ENCODE measurements around the gene SLC22A14. TPM values are rescaled to one million over a fixed set of nuclear protein-coding genes. Genes with fewer than 3 reads are reported as not detected.

The SLC22A14 gene
- total and polyA plus RNA-seq, 10 of the 15 experiments (the other 5 are each of a cell fraction or from before 2014, with no cell fraction given) = not detected

- Histone ChIP-seq H3K79me2 (ENCODE audit: control insufficient read depth, insufficient read depth, low read length) (no peaks in the 10 kb centered on the region), H2AFZ (ENCODE audit: control insufficient read depth, low read depth, low read length) (peak overlapping the region; percentile 68), H3K27me3 (replicated peaks in 1 of 2; ENCODE audit: control insufficient read depth in 2 of 2, insufficient read depth in 2 of 2, low read length in 1 of 2) (no peaks in the 10 kb centered on the region), H3K9ac (ENCODE audit: control insufficient read depth, insufficient read depth, low read length) (no peak overlapping the region), H3K9me3 (replicated peaks; ENCODE audit: control insufficient read depth, insufficient read depth, low read length) (no peaks in the 10 kb centered on the region; the same call in 2 of the 3 replicates), H3K4me2 (ENCODE audit: control insufficient read depth, insufficient read depth) (no peak overlapping the region; the same call in 1 of the 2 replicates), H3K36me3 (ENCODE audit: control insufficient read depth in 2 of 2, insufficient read depth in 2 of 2, low read length in 1 of 2) (no peaks in the 10 kb centered on the region), H3K4me3 (no peak overlapping the region), H4K20me1 (ENCODE audit: control insufficient read depth, insufficient read depth) (no peaks in the 10 kb centered on the region), H3K4me1 (ENCODE audit: control insufficient read depth, insufficient read depth, low read length) (peaks cover 14% of the 10 kb centered on the region), H3K27ac (ENCODE audit: control insufficient read depth, insufficient read depth) (no peak overlapping the region)
- in situ Hi-C loops (cut with MboI) = no loop called here
- BruUV-seq (replicated peaks) = no TSS peak
- SMC1A ChIA-PET (ENCODE audit: uncharacterized antibody, unreplicated experiment) = interaction anchor here (0.9 to 1.4 kb wide), 3 partner anchors 32 to 78 kb away, joined by 3 to 5 read pairs (median 3); partner anchors contain the start of gene XYLB
- TF ChIP-seq SUZ12 (IDR thresholded peaks at IDR 0.05; ENCODE audit: unreplicated experiment) = no peak
- no peak for TF ChIP-seq ZZZ3 (IDR thresholded peaks at IDR 0.05; ENCODE audit: control insufficient read depth, insufficient read length, low read depth)
- peak; percentile 73; the same call in 1 of the 2 replicates for TF ChIP-seq SPI1 (IDR thresholded peaks at IDR 0.05; ENCODE audit: borderline replicate concordance, insufficient read depth, low read depth, low read length)
- TF ChIP-seq IRF4 (IDR thresholded peaks at IDR 0.05; ENCODE audit: low read depth, low read length) = no peak
- TF ChIP-seq MTA2 (IDR thresholded peaks at IDR 0.05; ENCODE audit: low read depth) = no peak
- TF ChIP-seq ZNF592 (IDR thresholded peaks at IDR 0.05) = no peak
- peak; percentile 61 for FAIRE-seq
- CTCF ChIA-PET = interaction anchor here (0.9 kb wide), 1 partner anchor 78 kb away, joined by 4 read pairs; the partner anchor contains the start of gene XYLB
- POLR2A ChIA-PET = no interaction called here
- 96% methylated on average over 1 of the region's 1 CpG for WGBS (ENCODE audit: insufficient coverage, insufficient replicate concordance, low lambda C conversion rate, missing lambda C conversion rate)
- peak; percentile 65 for ATAC-seq
- RAD21 ChIA-PET (ENCODE audit: unreplicated experiment) = no interaction called here
- no peak for DNase-seq (ENCODE audit: low read depth, low spot score)
- intact Hi-C loops (cut with micrococcal nuclease; ENCODE audit: unreplicated experiment) = no loop called here
These were observed 13.6 kb upstream of the SLC22A14 start for GRCh38 chr3:38268522-38268921.
